RPMI8226 (cell line): Measurements from ENCODE around the gene KRTAP19-8.

Experiments
- DNase-seq: peaks from one replicate; pipeline ENCODE4 v3.0.0-alpha.2; 2015

The KRTAP19-8 gene

GRCh38 chr21:31038376-31038775, at the start of gene KRTAP19-8:
TSS of gene KRTAP19-8 (minus strand) at chr21:31038476. CDS start at chr21:31038443, 33 bp downstream.
- no peak for DNase-seq

GRCh38 chr21:31087639-31088473, 49.6 kb upstream of the KRTAP19-8 start:
- no peak for DNase-seq

- no peak for DNase-seq
These were observed 46.4 kb upstream of the KRTAP19-8 start for GRCh38 chr21:31084689-31085088.

GRCh38 chr21:31078796-31079195, 40.5 kb upstream of the KRTAP19-8 start:
- DNase-seq: no peak

- DNase-seq: no peak
These were observed 39.9 kb upstream of the KRTAP19-8 start for GRCh38 chr21:31078216-31078615.

GRCh38 chr21:31075848-31076247, 37.6 kb upstream of the KRTAP19-8 start:
- DNase-seq: no peak

- no peak for DNase-seq
These were observed 34.3 kb upstream of the KRTAP19-8 start for GRCh38 chr21:31072533-31072932.

GRCh38 chr21:31064803-31065202, 26.5 kb upstream of the KRTAP19-8 start:
- DNase-seq: no peak

GRCh38 chr21:31052489-31053142, 14.3 kb upstream of the KRTAP19-8 start:
- no peak for DNase-seq

- DNase-seq: no peak
These were observed 12.4 kb upstream of the KRTAP19-8 start for GRCh38 chr21:31050577-31051157.

- no peak for DNase-seq
These were observed 7.6 kb upstream of the KRTAP19-8 start for GRCh38 chr21:31045841-31046240.

GRCh38 chr21:31043471-31043870, 5.2 kb upstream of the KRTAP19-8 start:
- DNase-seq: no peak

- DNase-seq: no peak
These were observed 3.8 kb upstream of the KRTAP19-8 start for GRCh38 chr21:31042080-31042464.

GRCh38 chr21:31041295-31042079, 3.2 kb upstream of the KRTAP19-8 start:
- peak; percentile 41 for DNase-seq

GRCh38 chr21:31034378-31034777, 3.9 kb downstream of the KRTAP19-8 start:
- no peak for DNase-seq

GRCh38 chr21:31030367-31031106, 7.7 kb downstream of the KRTAP19-8 start:
- peak; percentile 60 for DNase-seq

GRCh38 chr21:31023680-31024079, 14.6 kb downstream of the KRTAP19-8 start:
- no peak for DNase-seq

- no peak for DNase-seq
These were observed 16.0 kb downstream of the KRTAP19-8 start for GRCh38 chr21:31022306-31022705.

- DNase-seq: no peak
These were observed 20.0 kb downstream of the KRTAP19-8 start for GRCh38 chr21:31018232-31018631.

- no peak for DNase-seq
These were observed 23.4 kb downstream of the KRTAP19-8 start for GRCh38 chr21:31014891-31015290.

GRCh38 chr21:31012133-31013089, 25.9 kb downstream of the KRTAP19-8 start:
- no peak for DNase-seq
